ENCODE results near the gene EEF1A2.

EEF1A2 gene

GRCh38 chr20:63441136-63442099 lies 57.5 kb downstream of the EEF1A2 start:
- no peak for DNase-seq (ENCODE audit: insufficient read length, low spot score)
- no peak for FAIRE-seq
- no peak for TF ChIP-seq POU2F2 (IDR thresholded peaks at IDR 0.05; ENCODE audit: low read depth, low read length)
- TF ChIP-seq POLR2A (IDR thresholded peaks at IDR 0.05; ENCODE audit: low read depth, low read length) = no peak
- no peak for TF ChIP-seq PAX5 (IDR thresholded peaks at IDR 0.05; ENCODE audit: insufficient read depth, low read length, severe bottlenecking)
- TF ChIP-seq SPI1 (IDR thresholded peaks at IDR 0.05; ENCODE audit: low read depth, low read length) = no peak
- TF ChIP-seq POLR2AphosphoS5 (IDR thresholded peaks at IDR 0.05; ENCODE audit: low read depth, low read length) = no peak
- TF ChIP-seq TAF1 (IDR thresholded peaks at IDR 0.05; ENCODE audit: low read depth, low read length) = no peak

GRCh38 chr20:63440366-63440955 lies 58.4 kb downstream of the EEF1A2 start:
- DNase-seq (ENCODE audit: insufficient read length, low spot score) = no peak
- FAIRE-seq = no peak
- TF ChIP-seq POLR2AphosphoS5 (IDR thresholded peaks at IDR 0.05; ENCODE audit: low read depth, low read length) = no peak
- TF ChIP-seq TAF1 (IDR thresholded peaks at IDR 0.05; ENCODE audit: low read depth, low read length) = no peak
- TF ChIP-seq POLR2A (IDR thresholded peaks at IDR 0.05; ENCODE audit: low read depth, low read length) = no peak
- no peak for TF ChIP-seq SPI1 (IDR thresholded peaks at IDR 0.05; ENCODE audit: low read depth, low read length)
- TF ChIP-seq PAX5 (IDR thresholded peaks at IDR 0.05; ENCODE audit: insufficient read depth, low read length, severe bottlenecking) = no peak

GRCh38 chr20:63439866-63440265 lies 59.0 kb downstream of the EEF1A2 start:
- FAIRE-seq (no peak), DNase-seq (ENCODE audit: insufficient read length, low spot score) (no peak)
- TF ChIP-seq SPI1 (IDR thresholded peaks at IDR 0.05; ENCODE audit: low read depth, low read length) = no peak
- no peak for TF ChIP-seq PAX5 (IDR thresholded peaks at IDR 0.05; ENCODE audit: insufficient read depth, low read length, severe bottlenecking)
- TF ChIP-seq POU2F2 (IDR thresholded peaks at IDR 0.05; ENCODE audit: low read depth, low read length) = no peak
- TF ChIP-seq POLR2AphosphoS5 (IDR thresholded peaks at IDR 0.05; ENCODE audit: low read depth, low read length) = no peak
- TF ChIP-seq TAF1 (IDR thresholded peaks at IDR 0.05; ENCODE audit: low read depth, low read length) = no peak
- no peak for TF ChIP-seq POLR2A (IDR thresholded peaks at IDR 0.05; ENCODE audit: low read depth, low read length)

GRCh38 chr20:63438121-63438520 lies 60.8 kb downstream of the EEF1A2 start:
- no peak for FAIRE-seq

More at GRCh38 chr20:63438121-63438520, 60.8 kb downstream of the EEF1A2 start:
- no peak for DNase-seq (ENCODE audit: insufficient read length, low spot score)
- TF ChIP-seq TAF1 (IDR thresholded peaks at IDR 0.05; ENCODE audit: low read depth, low read length) (no peak), POLR2A (IDR thresholded peaks at IDR 0.05; ENCODE audit: low read depth, low read length) (no peak), PAX5 (IDR thresholded peaks at IDR 0.05; ENCODE audit: insufficient read depth, low read length, severe bottlenecking) (no peak), POLR2AphosphoS5 (IDR thresholded peaks at IDR 0.05; ENCODE audit: low read depth, low read length) (no peak), SPI1 (IDR thresholded peaks at IDR 0.05; ENCODE audit: low read depth, low read length) (no peak), POU2F2 (IDR thresholded peaks at IDR 0.05; ENCODE audit: low read depth, low read length) (no peak)

Data from GM12891 (cell line).